Measurements from ENCODE around the gene SPHK2. TPM values are rescaled to one million over a fixed set of nuclear protein-coding genes. Genes with fewer than 3 reads are reported as not detected.
A peak's percentile ranks its signal among the peaks of the same experiment; 100 is the strongest.

SPHK2 gene
- total and polyA plus RNA-seq, 2 of the 8 experiments (the other 6 are each of a cell fraction or from before 2014, with no cell fraction given), result 43.9 to 60.9 TPM

- Histone ChIP-seq H2BK120ac (replicated peaks; ENCODE audit: low read depth, low read length) (no peak overlapping the region), H3K56ac (replicated peaks; ENCODE audit: insufficient read length, low read depth, low read length) (no peak overlapping the region), H3K79me1 (ENCODE audit: low read depth, low read length) (peaks cover 4% of the 10 kb centered on the region; the same call in 1 of the 2 replicates), H3K36me3 (ENCODE audit: control insufficient read depth in 2 of 4, insufficient read depth in 4 of 4, low read length in 3 of 4) (peaks cover 17 to 31% (median 21%) of the 10 kb centered on the region in 4 experiments), H3K79me2 (ENCODE audit: control insufficient read depth in 1 of 2, insufficient read depth in 2 of 2, low read length in 2 of 2) (peaks cover 14 to 22% of the 10 kb centered on the region in 2 experiments), H2BK15ac (ENCODE audit: low read length) (peak overlapping the region; percentile 88; the same call in 1 of the 2 replicates), H4K5ac (ENCODE audit: insufficient read length, low read depth, low read length) (no peak overlapping the region), H3K4me1 (replicated peaks in 1 of 4; ENCODE audit: control insufficient read depth in 3 of 4, insufficient read depth in 4 of 4, low read length in 3 of 4) (peaks cover 0 to 46% (median 35%) of the 10 kb centered on the region in 4 experiments; a peak in 6 of 7 replicates), H3K18ac (ENCODE audit: extremely low read depth, low read length) (no peak overlapping the region), H3K27ac (ENCODE audit: low read depth, low read length) (peak overlapping the region; percentile 80), H4K91ac (replicated peaks; ENCODE audit: insufficient read length, low read length) (peak overlapping the region; percentile 71), H3K23ac (ENCODE audit: insufficient read length) (no peak overlapping the region), H3K4me2 (ENCODE audit: insufficient read depth in 1 of 2, low read depth in 2 of 2, low read length in 2 of 2) (0 out of 4 replicates have a peak overlapping the region, but pooled peaks of 1 of the 2 experiments have one; percentile 1), H4K8ac (ENCODE audit: extremely low read depth, insufficient read depth, low read length) (0 out of 2 replicates have a peak overlapping the region, but pooled peaks have one; percentile 54), H3K4me3 (ENCODE audit: extremely low read depth in 1 of 4, insufficient read depth in 2 of 4, low read depth in 3 of 4, low read length in 4 of 4) (no peak overlapping the region), H2AFZ (ENCODE audit: low read length) (no peak overlapping the region), H3K4ac (replicated peaks; ENCODE audit: insufficient read length, low read depth, low read length) (peak overlapping the region; percentile 99), H2BK20ac (ENCODE audit: low read length) (peak overlapping the region; percentile 61; the same call in 1 of the 2 replicates), H3K27me3 (replicated peaks in 1 of 4; ENCODE audit: control insufficient read depth in 3 of 4, extremely low read depth in 1 of 4, insufficient read depth in 3 of 4, low read length in 3 of 4) (no peaks in the 10 kb centered on the region), H2AK5ac (ENCODE audit: low read depth, low read length) (peak overlapping the region; percentile 54; the same call in 1 of the 2 replicates), H4K20me1 (replicated peaks in 1 of 2; ENCODE audit: control insufficient read depth in 1 of 2, insufficient read depth in 2 of 2, low read length in 2 of 2) (peaks cover 25 to 37% of the 10 kb centered on the region in 2 experiments), H3K14ac (ENCODE audit: insufficient read length) (no peak overlapping the region), H2BK5ac (ENCODE audit: low read depth, low read length) (peak overlapping the region; percentile 88), H3K23me2 (ENCODE audit: low read depth, low read length) (peaks cover 4% of the 10 kb centered on the region; the same call in 1 of the 2 replicates), H3K9me3 (ENCODE audit: insufficient read depth in 2 of 2, low read depth in 1 of 2, low read length in 1 of 2) (no peaks in the 10 kb centered on the region), H3K9ac (replicated peaks in 1 of 4; ENCODE audit: extremely low read depth in 1 of 4, low read depth in 3 of 4, low read length in 3 of 4) (peak overlapping the region in 2 of 4 experiments; percentile 25 to 50; a peak in 3 of 7 replicates), H2BK12ac (ENCODE audit: low read depth, low read length) (peak overlapping the region; percentile 90; the same call in 1 of the 2 replicates)
- ChIA-PET CTCF (ENCODE audit: partially characterized antibody) (interaction anchor here (0.7 to 7.2 kb wide), 3 partner anchors 18 to 124 kb away, joined by 3 to 37 read pairs (median 4); no protein-coding TSS in a partner anchor), POLR2A (ENCODE audit: partially characterized antibody) (interaction anchor here (0.8 to 30.9 kb wide), 15 partner anchors 1 to 151 kb away, joined by 3 to 788 read pairs (median 4); partner anchors contain the start of genes CA11, DBP, FAM83E and RPL18)
- no peak for DNase-seq (ENCODE audit: low read depth in 1 of 2, low spot score in 2 of 2)
- WGBS, 2 experiments (ENCODE audit: extremely low coverage in 1 of 2, insufficient coverage in 1 of 2, insufficient read length in 1 of 2, insufficient replicate concordance in 2 of 2, low coverage in 1 of 2, low lambda C conversion rate in 2 of 2, missing lambda C conversion rate in 1 of 2), result 90% methylated on average over 39 of the region's 39 CpGs; no CpG with 5 or more reads in 1 of the 2 experiments
- TF ChIP-seq POLR2AphosphoS5 (IDR thresholded peaks at IDR 0.05; ENCODE audit: low read depth, low read length), result peak; percentile 89
- no peak for TF ChIP-seq NRF1 (IDR thresholded peaks at IDR 0.05; ENCODE audit: low read depth, low read length)
- TF ChIP-seq, protein P1, sequence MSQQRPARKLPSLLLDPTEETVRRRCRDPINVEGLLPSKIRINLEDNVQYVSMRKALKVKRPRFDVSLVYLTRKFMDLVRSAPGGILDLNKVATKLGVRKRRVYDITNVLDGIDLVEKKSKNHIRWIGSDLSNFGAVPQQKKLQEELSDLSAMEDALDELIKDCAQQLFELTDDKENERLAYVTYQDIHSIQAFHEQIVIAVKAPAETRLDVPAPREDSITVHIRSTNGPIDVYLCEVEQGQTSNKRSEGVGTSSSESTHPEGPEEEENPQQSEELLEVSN (IDR thresholded peaks at IDR 0.05), result no peak
- no peak for TF ChIP-seq SIX5 (IDR thresholded peaks at IDR 0.05; ENCODE audit: low read depth, low read length)
- TF ChIP-seq, protein P2, sequence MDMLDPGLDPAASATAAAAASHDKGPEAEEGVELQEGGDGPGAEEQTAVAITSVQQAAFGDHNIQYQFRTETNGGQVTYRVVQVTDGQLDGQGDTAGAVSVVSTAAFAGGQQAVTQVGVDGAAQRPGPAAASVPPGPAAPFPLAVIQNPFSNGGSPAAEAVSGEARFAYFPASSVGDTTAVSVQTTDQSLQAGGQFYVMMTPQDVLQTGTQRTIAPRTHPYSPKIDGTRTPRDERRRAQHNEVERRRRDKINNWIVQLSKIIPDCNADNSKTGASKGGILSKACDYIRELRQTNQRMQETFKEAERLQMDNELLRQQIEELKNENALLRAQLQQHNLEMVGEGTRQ (IDR thresholded peaks at IDR 0.05; ENCODE audit: low read length), result no peak
- TF ChIP-seq CTBP2 (IDR thresholded peaks at IDR 0.05; ENCODE audit: borderline replicate concordance, insufficient read depth, insufficient read length, low read length), result no peak
- no peak for FAIRE-seq
These were observed 6.1 kb upstream of the SPHK2 start for GRCh38 chr19:48613024-48613851.

Measured in H1 (cell line).